ENCODE measurements around the gene RESF1.
A peak's percentile ranks its signal among the peaks of the same experiment; 100 is the strongest.

Gene RESF1

GRCh38 chr12:31959701-31960391 lies 631 bp downstream of the RESF1 start:
- DNase-seq: peak; percentile 48

DNA sequence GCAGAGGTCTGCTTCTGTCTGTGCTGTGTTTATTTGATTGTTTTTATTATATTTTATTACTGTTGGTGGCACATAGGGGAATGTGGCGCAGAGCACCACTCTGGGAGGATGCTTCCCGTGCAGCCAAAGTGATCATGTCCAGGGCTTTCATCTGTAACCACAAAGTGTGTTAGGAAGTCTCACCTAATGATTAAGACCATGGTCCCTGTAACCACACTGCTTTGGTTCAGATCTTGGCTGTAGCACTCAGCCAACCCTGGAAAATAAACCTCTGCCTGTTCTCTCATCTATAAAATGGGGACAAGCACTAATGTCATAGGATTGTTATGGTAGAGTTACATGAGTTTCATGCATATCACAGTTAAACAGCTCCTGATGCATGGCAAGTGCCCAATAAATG lies 1.9 kb downstream of the RESF1 start:
- DNase-seq: no peak

- peak; percentile 42 for DNase-seq
These were observed 2.9 kb downstream of the RESF1 start for GRCh38 chr12:31962076-31962475.

DNA sequence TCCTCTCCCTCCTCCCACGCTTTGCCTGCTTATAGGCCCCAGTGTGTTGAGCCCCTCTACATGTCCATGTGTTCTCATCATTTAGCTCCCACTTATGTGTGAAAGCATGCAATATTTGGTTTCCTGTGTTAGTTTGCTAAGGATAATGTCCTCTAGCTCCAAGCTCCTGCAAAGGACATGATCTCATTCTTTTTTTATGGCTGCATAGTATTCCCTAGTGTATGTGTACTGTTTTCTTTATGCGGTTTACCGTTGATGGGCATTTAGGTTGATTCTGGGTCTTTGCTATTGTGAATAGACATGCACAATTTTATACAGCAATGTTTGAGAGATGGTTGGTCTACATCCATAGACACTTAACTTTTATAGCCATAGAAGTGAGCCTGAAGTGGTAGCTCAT lies 5.1 kb downstream of the RESF1 start:
- no peak for DNase-seq

DNA sequence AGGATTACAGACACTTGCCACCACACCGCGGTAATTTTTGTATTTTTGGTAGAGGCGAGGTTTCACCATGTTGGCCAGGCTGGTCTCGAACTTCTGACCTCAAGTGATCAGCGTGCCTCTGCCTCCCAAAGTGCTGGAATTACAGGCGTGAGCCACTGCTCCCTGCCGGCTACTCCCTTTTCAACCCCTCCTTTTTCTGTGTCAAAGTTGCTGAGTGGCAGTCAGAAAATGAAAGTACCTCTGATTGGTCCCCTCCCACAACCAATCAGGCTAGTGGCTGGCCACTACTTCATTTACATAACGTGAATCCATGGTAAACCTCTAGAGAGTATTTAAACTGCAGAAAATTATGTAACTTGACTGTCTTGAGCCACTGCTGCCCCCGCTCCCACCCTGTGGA lies 5.9 kb downstream of the RESF1 start:
- DNase-seq: no peak

GRCh38 chr12:31966558-31967205 lies 7.5 kb downstream of the RESF1 start:
- no peak for DNase-seq

GRCh38 chr12:31967539-31967938 lies 8.3 kb downstream of the RESF1 start:
- DNase-seq: no peak

DNA sequence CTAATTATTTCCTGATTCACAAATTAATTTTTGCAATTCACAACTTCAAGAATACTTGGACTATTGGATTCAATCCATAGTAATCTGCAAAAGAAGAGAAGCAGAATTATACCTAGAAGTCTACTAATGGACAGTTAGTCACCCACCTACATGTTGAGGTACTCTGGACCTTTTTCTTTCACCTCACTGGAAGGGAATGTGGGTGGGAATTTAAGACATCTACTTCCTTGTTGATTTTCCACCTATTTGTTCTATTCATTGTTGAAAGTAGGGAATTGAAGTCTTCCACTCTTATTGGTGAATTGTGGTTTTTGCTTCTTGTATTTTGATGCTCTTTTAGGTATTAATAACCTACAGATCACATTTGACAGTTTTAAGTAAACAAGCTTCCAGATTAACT lies 11.0 kb downstream of the RESF1 start:
- DNase-seq: no peak

GRCh38 chr12:31973818-31974217 lies 14.6 kb downstream of the RESF1 start:
- DNase-seq: no peak

DNA sequence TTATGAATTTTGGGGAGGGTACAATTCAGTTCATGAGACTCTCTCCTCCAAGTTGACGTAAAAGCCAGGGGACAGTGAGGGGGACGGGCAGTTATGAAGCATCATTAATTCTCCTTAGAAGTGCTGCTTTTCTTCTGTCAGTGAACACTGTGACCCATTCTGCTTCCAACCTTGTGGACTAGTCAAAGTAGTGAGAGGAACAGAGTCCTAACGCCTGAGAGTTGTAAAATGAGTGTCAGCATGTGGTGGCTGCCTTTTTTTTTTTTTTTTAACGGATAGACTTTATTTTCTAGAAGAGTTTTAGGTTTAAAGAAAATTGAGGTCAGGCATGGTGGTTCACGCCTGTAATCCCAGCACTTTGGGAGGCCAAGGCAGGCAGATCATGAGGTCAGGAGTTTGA lies 15.5 kb downstream of the RESF1 start:
- DNase-seq: no peak

- no peak for DNase-seq
These were observed 25.8 kb downstream of the RESF1 start for GRCh38 chr12:31984806-31985591.

DNA sequence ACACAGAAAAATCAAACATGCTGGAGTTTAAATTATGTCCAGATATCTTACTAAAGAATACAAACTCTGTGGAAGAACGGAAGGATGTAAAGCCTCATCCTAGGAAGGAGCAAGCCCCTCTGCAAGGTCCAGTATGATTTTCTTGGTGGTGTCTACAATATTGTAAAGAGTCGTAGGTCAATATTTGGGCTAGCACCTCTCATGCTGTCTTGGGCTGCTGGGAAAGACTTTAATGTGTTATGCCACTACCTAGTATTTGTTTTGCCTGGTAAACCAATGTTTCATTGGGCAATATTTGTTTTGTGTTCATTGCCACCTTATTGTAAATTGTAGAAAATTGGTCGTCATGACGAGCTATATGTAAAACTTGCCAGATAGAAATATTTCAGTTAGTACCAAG lies 26.6 kb downstream of the RESF1 start:
- no peak for DNase-seq

DNA sequence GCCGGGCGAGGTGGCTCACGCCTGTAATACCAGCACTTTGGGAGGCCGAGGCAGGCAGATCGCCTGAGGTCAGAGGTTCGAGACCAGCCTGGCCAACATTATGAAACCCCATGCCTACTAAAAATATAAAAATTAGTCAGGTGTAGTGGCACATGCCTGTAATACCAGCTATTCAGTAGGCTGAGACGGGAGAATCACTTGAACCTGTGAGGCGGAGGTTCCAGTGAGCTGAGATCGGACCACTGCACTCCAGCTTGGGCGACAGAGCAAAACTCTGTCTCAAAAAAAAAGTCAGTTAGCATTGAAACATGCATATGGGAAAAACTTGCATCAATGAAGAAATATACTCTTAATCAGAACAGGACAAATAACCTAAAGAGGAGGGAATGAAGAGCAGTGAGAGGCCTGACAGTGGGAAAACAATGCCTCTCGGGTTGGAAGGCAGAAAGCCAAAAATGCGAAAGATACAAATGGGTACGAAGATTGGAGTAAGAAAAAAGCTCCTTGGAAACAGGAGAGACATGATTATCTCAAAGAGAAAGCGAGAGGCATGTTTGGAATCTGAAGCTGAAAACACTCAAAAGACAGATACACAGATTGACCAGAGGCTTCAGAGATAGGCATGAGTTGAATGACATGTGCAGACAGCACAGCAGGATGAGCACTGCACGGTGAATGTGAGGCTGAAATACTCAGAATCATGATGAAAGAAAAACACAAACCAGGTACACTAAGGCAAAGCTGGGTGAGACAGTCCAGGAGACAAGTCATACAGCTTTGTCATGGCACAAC lies 30.6 kb downstream of the RESF1 start:
- peak; percentile 86 for DNase-seq

DNA sequence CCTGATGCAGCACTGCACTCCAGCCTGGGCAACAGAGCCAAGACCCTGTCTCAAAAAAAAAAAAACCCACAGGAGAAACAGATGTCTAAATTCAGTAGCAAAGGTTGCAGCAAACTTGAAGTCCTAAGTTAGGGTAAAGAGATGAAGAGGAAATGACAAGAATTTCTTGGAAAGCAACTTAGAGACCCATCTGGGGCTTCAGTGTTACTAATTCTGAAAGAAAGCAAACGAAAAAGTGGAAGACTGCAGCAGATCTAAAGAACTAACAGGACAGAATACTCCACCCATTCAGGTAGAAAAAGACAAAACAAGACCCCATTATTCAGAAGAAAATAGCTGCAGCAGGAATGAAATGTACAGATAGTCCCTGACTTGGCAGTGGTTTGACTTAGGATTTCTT lies 31.9 kb downstream of the RESF1 start:
- no peak for DNase-seq

DNA sequence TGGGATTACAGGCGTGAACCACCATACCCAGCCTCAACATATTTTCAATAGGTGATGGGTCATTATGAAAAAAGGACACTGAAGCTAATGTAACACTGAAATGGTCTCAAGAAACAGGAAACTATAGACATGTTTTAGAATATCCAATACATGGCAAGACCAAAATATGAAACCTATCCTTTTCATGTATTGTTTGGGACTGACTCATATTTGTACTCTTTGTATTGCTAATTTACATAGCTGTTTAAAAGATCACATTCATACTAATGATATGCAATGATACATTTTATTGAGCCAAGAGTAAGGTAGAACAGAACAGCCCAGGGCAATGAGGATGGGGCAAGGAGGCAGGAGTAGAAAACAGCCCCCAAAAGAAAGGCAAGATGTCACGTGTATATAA lies 32.6 kb downstream of the RESF1 start:
- DNase-seq: no peak

DNA sequence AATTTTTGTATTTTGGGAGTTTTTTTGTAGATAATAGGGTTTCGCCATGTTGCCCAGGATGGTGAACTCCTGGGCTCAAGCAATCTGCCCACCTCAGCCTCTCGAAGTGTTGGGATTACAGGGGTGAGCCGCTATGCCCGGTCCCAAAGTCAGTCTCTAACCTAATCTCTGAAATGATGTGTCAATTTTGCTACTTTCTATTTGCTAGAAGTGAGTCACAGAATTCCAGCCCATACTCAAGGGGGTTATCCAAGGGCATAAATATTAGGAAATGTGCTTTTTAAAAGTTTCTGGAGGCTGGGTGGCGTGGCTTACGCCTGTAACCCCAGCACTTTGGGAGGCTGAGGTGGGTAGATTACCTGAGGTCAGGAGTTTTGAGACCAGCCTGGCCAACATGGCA lies 40.5 kb downstream of the RESF1 start:
- no peak for DNase-seq

DNA sequence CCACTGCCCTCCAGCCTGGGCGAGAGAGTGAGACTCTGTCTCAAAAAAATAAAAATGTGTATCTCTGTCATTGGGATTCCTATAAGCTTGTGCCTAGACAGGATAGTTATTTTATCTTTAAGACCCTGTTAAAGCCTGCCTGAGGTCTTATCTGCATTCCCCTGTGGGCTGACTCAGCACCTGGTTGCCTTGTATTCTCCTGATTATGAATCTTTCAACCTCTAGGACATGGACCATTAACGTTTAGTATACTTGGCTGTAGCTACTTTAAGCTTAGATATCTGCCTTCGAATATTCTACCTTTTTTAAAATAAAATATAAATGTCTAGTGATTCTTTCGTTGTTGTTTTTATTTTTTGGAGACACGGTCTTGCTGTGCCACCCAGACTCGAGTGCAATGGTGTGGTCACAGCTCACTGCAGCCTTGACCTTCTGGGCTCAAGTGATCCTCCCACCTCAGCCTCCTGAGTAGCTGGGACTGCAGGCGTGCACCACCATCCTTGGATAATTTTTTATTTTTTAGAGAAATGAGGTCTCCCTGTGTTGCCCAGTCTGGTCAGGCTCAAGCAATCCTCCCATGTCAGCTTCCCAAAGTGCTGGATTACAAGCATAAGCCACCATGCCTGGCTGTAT lies 41.3 kb downstream of the RESF1 start:
- DNase-seq: no peak

DNA sequence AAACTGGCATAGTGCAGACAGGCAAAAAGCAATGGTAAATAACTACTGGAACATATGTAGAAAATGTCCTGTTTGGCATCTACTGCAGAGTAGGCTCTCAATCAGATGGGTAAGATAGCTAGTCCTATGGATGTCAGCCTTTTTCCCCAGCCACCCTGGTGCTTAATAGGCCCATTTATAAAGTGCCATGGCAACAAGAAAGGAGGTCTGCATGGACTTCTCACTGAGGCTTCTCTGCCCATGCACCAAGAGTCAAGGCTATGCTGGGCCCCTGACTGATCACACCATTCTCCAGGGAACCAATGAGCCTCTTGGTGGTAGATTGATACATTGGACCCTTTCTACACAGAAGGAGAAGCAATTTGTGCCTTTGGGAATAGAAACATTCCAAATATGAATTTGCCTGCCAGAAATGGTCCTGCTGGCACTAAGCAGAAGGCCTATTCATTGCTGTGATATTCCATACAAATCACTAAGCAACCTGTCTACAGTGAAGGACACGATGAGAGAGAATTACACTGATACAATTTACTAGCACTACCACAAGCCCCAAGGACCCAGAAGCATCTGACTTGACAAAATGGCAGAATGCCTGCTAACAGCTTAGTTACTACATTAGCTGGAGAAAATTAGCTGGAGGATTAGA lies 43.8 kb downstream of the RESF1 start:
- DNase-seq: no peak

GRCh38 chr12:32003654-32004053 lies 44.4 kb downstream of the RESF1 start:
- DNase-seq: no peak

- peak; percentile 97 for DNase-seq
These were observed 46.4 kb downstream of the RESF1 start for GRCh38 chr12:32005496-32006125.
